Measurements from ENCODE around the gene EPYC.

EPYC gene

GRCh38 chr12:90959032-90959431 lies 45.7 kb downstream of the EPYC start:
- DNase-seq (ENCODE audit: extremely low read depth in 1 of 2, low read depth in 1 of 2), result no peak

- DNase-seq (ENCODE audit: extremely low read depth in 1 of 2, low read depth in 1 of 2), result no peak
Observed at GRCh38 chr12:90958347-90958746, 46.4 kb downstream of the EPYC start.

GRCh38 chr12:90954921-90955320 lies 49.9 kb downstream of the EPYC start, which contains the start of gene CCER1:
CCER1 (minus strand) TSS chr12:90955176; CDS start chr12:90954742, 434 bp downstream.
- no peak for DNase-seq (ENCODE audit: extremely low read depth in 1 of 2, low read depth in 1 of 2)

GRCh38 chr12:90954428-90954827 lies 50.3 kb downstream of the EPYC start:
- DNase-seq (ENCODE audit: extremely low read depth in 1 of 2, low read depth in 1 of 2), result no peak

GRCh38 chr12:90953956-90954421 lies 50.8 kb downstream of the EPYC start:
- no peak for DNase-seq (ENCODE audit: extremely low read depth in 1 of 2, low read depth in 1 of 2)

GRCh38 chr12:90951432-90952105 lies 53.2 kb downstream of the EPYC start:
- no peak for DNase-seq (ENCODE audit: extremely low read depth in 1 of 2, low read depth in 1 of 2)

- no peak for DNase-seq (ENCODE audit: extremely low read depth in 1 of 2, low read depth in 1 of 2)
Observed at GRCh38 chr12:90947869-90948268, 56.9 kb downstream of the EPYC start.

GRCh38 chr12:90945070-90945649 lies 59.6 kb downstream of the EPYC start:
- no peak for DNase-seq (ENCODE audit: extremely low read depth in 1 of 2, low read depth in 1 of 2)

GRCh38 chr12:90943255-90943654 lies 61.5 kb downstream of the EPYC start:
- no peak for DNase-seq (ENCODE audit: extremely low read depth in 1 of 2, low read depth in 1 of 2)

GRCh38 chr12:90940872-90941499 lies 63.8 kb downstream of the EPYC start:
- DNase-seq (ENCODE audit: extremely low read depth in 1 of 2, low read depth in 1 of 2), result no peak

- DNase-seq (ENCODE audit: extremely low read depth in 1 of 2, low read depth in 1 of 2), result no peak
Observed at GRCh38 chr12:90939382-90939781, 65.4 kb downstream of the EPYC start.

GRCh38 chr12:90938451-90938850 lies 66.3 kb downstream of the EPYC start:
- DNase-seq (ENCODE audit: extremely low read depth in 1 of 2, low read depth in 1 of 2), result no peak

- no peak for DNase-seq (ENCODE audit: extremely low read depth in 1 of 2, low read depth in 1 of 2)
Observed at GRCh38 chr12:90937651-90938050, 67.1 kb downstream of the EPYC start.

GRCh38 chr12:90936230-90937005 lies 68.4 kb downstream of the EPYC start:
- DNase-seq (ENCODE audit: extremely low read depth in 1 of 2, low read depth in 1 of 2), result no peak

- DNase-seq (ENCODE audit: extremely low read depth in 1 of 2, low read depth in 1 of 2), result no peak
Observed at GRCh38 chr12:90925562-90925961, 79.2 kb downstream of the EPYC start.

- DNase-seq (ENCODE audit: extremely low read depth in 1 of 2, low read depth in 1 of 2), result no peak
Observed at GRCh38 chr12:90924406-90924805, 80.4 kb downstream of the EPYC start.

- DNase-seq (ENCODE audit: extremely low read depth in 1 of 2, low read depth in 1 of 2), result no peak
Observed at GRCh38 chr12:90922145-90922627, 82.6 kb downstream of the EPYC start.

GRCh38 chr12:90921536-90921935 lies 83.2 kb downstream of the EPYC start:
- DNase-seq (ENCODE audit: extremely low read depth in 1 of 2, low read depth in 1 of 2), result no peak

- no peak for DNase-seq (ENCODE audit: extremely low read depth in 1 of 2, low read depth in 1 of 2)
Observed at GRCh38 chr12:90920222-90920621, 84.5 kb downstream of the EPYC start.

GRCh38 chr12:90917431-90917830 lies 87.3 kb downstream of the EPYC start:
- DNase-seq (ENCODE audit: extremely low read depth in 1 of 2, low read depth in 1 of 2), result no peak

- DNase-seq (ENCODE audit: extremely low read depth in 1 of 2, low read depth in 1 of 2), result no peak
Observed at GRCh38 chr12:90916516-90916915, 88.3 kb downstream of the EPYC start.
